Measurements from ENCODE around the gene LRP2.

- no peak for TF ChIP-seq CTCF (IDR thresholded peaks at IDR 0.05; ENCODE audit: insufficient read depth, low read depth, low read length)
- no peak for TF ChIP-seq EZH2 (IDR thresholded peaks at IDR 0.05; ENCODE audit: insufficient read depth, low read length)
Observed at GRCh38 chr2:169116327-169116726, 246.0 kb downstream of the LRP2 start.

All from astrocyte (in vitro differentiated cells and primary cell).